ENCODE measurements around the gene PCDHGA8. TPM values are rescaled to one million over a fixed set of nuclear protein-coding genes. Genes with fewer than 3 reads are reported as not detected.
"Not testable (repeated sequence)": the region's sequence is repeated elsewhere in the genome, so short reads cannot be mapped to it uniquely, and the experiment has no call there.

The PCDHGA8 gene
- total RNA-seq, 1 experiment from 2014 or later: 0.05 TPM

DNA sequence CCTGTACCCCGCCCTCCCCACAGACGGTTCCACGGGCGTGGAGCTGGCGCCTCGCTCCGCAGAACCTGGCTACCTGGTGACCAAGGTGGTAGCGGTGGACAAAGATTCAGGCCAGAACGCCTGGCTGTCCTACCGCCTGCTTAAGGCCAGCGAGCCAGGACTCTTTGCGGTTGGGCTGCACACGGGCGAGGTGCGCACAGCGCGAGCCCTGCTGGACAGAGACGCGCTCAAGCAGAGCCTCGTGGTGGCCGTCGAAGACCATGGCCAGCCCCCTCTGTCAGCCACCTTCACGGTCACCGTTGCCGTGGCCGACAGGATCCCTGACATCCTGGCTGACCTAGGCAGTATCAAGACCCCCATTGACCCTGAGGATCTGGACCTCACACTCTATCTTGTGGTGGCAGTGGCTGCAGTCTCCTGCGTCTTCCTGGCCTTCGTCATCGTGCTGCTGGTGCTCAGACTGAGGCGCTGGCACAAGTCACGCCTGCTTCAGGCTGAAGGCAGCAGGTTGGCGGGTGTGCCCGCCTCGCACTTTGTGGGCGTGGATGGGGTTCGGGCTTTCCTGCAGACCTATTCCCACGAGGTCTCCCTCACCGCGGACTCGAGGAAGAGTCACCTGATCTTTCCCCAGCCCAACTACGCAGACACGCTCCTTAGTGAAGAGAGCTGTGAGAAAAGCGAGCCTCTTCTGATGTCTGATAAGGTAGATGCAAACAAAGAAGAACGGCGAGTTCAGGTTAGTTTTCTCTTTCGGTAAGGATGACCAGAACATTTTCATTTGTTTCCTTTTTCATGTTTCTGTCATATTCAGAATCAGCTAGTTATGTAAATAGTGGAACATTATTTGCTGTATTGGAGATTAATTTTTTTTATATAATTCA is 26.2 kb upstream of the PCDHGA8 start:
- no peak for DNase-seq (ENCODE audit: low read depth, low spot score)
- in situ Hi-C loops (cut with HindIII; ENCODE audit: low pct_unique_long_range_greater_than_20kb, low sequenced_read_pairs): no loop called here

DNA sequence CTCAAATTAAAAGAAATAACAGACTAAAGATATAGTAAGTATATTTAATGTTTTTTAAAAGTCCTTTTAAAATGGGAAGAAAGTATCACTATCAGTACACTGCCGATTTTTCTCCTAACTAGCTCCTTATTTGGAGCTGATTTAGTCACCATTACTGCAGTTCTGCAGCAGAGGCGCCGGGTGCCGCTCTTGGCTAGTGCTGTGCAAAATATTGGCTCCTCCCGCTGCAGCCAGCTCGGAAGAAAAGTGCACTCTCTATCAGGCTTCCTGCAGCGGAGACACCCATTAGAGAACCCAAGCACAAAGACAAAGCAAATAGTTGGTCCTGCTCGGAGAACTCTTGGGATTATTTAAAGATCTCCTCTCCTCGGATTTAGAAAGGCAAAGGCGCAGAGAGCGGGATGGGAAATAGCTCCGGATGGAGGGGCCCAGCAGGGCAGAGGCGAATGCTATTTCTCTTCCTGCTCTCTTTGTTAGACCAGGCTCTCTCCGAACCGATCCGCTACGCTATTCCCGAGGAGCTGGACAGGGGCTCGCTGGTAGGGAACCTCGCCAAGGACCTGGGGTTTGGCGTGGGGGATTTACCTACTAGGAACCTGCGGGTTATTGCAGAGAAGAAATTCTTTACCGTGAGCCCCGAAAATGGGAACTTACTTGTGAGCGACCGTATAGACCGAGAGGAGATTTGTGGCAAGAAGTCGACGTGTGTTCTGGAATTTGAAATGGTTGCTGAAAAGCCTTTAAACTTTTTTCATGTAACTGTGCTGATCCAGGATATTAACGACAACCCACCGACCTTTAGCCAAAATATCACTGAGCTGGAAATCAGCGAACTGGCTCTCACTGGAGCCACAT is 22.2 kb upstream of the PCDHGA8 start, which contains the start of gene PCDHGB3:
Gene PCDHGB3 (plus strand): TSS at position 249 of the 855 bp plus-strand sequence. CDS start 153 bp downstream, at position 402.
- peak; percentile 33 for DNase-seq (ENCODE audit: low read depth, low spot score)
- in situ Hi-C loops (cut with HindIII; ENCODE audit: low pct_unique_long_range_greater_than_20kb, low sequenced_read_pairs): no loop called here

DNA sequence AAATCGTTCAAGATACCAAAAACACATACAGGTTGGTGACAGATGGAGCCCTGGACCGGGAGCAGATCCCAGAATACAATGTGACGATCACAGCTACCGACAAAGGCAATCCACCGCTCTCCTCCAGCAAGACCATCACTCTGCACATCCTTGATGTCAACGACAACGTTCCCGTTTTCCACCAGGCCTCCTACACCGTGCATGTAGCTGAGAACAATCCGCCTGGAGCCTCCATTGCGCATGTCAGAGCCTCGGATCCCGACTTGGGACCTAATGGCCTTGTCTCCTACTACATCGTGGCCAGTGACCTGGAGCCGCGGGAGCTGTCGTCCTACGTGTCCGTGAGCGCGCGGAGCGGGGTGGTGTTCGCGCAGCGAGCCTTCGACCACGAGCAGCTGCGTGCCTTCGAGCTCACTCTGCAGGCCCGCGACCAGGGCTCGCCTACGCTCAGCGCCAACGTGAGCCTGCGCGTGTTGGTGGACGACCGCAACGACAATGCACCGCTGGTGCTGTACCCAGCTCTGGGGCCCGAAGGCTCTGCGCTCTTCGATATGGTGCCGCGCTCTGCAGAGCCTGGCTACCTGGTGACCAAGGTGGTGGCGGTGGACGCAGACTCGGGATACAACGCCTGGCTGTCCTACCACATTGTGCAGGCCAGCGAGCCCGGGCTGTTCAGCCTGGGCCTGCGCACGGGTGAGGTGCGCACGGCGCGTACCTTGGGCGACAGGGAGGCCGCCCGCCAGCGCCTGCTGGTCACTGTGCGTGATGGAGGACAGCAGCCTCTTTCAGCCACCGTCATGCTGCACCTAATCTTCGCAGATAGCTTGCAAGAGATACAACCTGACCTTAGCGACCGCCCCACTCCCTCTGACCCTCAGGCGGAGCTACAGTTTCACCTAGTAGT is 20.6 kb upstream of the PCDHGA8 start:
- in situ Hi-C loops (cut with HindIII; ENCODE audit: low pct_unique_long_range_greater_than_20kb, low sequenced_read_pairs): no loop called here
- DNase-seq (ENCODE audit: low read depth, low spot score): no peak

DNA sequence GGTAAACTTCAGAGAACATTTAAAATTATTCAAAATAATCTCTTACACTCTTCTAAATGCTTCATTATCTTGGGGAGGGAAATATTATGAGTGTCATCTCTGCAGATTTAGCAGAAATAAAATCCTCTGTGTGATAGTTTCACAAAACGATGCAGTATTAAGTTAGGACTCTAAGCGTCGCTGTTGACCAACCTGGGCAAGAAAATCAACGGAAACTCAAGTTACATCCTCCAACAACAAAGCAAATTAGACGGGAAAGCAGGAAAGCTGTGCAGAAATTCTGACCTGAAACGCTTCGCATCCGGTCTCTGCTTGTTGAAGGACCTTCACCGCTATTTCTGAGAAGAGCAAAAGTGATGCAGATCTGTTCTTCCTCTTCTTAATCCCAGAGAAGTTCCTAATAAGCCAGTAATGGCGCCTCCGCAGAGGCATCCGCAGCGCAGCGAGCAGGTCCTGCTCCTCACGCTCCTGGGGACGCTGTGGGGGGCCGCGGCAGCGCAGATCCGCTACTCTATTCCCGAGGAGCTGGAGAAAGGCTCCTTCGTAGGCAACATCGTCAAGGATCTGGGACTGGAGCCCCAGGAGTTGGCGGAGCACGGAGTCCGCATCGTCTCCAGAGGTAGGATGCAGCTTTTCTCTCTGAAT is 18.6 kb upstream of the PCDHGA8 start, which contains the start of gene PCDHGA6:
Gene PCDHGA6 (plus strand): TSS at position 219 of the 645 bp plus-strand sequence. CDS start 193 bp downstream, at position 412.
- in situ Hi-C loops (cut with HindIII; ENCODE audit: low pct_unique_long_range_greater_than_20kb, low sequenced_read_pairs): no loop called here
- peak; percentile 59 for DNase-seq (ENCODE audit: low read depth, low spot score)

DNA sequence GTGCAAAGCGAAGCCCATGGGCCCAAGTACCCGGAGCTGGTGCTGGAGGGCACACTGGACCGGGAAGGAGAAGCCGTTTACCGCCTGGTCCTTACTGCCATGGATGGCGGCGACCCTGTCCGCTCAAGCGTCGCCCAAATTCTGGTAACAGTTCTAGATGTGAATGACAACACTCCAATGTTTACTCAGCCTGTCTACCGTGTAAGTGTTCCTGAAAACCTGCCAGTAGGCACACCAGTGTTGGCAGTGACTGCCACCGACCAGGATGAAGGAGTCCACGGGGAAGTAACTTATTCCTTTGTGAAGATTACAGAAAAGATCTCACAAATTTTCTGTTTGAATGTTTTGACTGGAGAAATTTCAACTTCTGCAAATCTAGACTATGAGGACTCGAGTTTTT is 17.8 kb upstream of the PCDHGA8 start:
- in situ Hi-C loops (cut with HindIII; ENCODE audit: low pct_unique_long_range_greater_than_20kb, low sequenced_read_pairs): no loop called here
- DNase-seq (ENCODE audit: low read depth, low spot score): no peak

DNA sequence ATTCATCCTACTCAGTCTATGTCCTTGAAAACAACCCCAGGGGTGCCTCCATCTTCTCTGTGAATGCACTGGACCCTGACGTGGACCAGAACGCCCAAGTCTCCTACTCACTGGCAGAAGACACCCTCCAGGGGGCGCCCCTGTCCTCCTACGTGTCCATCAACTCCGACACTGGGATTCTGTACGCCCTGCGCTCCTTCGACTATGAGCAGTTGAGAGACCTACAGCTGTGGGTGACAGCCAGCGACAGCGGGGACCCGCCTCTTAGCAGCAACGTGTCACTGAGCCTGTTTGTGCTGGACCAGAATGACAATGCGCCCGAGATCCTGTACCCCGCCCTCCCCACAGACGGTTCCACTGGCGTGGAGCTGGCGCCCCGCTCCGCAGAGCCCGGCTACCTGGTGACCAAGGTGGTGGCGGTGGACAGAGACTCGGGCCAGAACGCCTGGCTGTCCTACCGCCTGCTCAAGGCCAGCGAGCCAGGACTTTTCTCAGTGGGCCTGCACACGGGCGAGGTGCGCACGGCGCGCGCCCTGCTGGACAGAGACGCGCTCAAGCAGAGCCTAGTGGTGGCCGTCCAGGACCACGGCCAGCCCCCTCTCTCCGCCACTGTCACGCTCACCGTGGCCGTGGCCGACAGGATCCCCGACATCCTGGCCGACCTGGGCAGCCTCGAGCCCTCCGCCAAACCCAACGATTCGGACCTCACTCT is 16.8 kb upstream of the PCDHGA8 start:
- in situ Hi-C loops (cut with HindIII; ENCODE audit: low pct_unique_long_range_greater_than_20kb, low sequenced_read_pairs): not testable (repeated sequence)

DNA sequence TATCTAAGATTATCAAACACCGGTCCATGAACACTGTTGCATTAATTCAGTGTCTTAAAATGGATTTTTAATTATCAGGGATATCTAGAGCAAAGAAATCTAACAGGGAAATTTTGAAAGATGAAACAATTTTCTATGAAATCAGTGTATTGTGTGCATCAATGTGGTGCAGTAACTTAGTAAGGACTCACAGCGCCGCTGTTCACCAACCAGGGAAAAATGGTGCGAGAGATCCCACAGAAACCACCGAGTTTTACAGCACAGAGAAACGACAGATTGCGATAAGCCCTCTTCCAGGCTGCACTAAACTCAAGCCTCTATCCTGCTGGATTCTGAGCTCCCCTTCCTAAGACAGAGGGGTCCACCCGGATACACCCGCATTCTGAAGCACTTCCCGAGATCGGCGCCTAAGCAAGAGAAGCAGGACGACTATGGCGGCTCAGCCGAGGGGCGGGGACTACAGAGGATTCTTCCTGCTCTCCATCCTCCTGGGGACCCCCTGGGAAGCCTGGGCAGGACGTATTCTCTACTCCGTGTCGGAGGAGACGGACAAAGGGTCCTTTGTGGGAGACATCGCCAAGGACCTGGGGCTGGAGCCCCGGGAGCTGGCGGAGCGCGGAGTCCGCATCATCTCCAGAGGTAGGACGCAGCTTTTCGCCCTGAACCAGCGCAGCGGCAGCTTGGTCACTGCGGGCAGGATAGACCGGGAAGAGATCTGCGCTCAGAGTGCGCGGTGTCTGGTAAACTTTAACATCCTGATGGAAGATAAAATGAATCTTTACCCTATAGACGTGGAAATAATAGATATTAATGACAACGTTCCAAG is 9.8 kb upstream of the PCDHGA8 start, which contains the start of gene PCDHGA7:
Gene PCDHGA7 (plus strand): TSS at position 274 of the 826 bp plus-strand sequence. CDS start 158 bp downstream, at position 432.
- DNase-seq (ENCODE audit: low read depth, low spot score): peak; percentile 58
- in situ Hi-C loops (cut with HindIII; ENCODE audit: low pct_unique_long_range_greater_than_20kb, low sequenced_read_pairs): no loop called here

More for the DNA sequence above, 16.8 kb upstream of the PCDHGA8 start:
- DNase-seq (ENCODE audit: low read depth, low spot score): not testable (repeated sequence)

DNA sequence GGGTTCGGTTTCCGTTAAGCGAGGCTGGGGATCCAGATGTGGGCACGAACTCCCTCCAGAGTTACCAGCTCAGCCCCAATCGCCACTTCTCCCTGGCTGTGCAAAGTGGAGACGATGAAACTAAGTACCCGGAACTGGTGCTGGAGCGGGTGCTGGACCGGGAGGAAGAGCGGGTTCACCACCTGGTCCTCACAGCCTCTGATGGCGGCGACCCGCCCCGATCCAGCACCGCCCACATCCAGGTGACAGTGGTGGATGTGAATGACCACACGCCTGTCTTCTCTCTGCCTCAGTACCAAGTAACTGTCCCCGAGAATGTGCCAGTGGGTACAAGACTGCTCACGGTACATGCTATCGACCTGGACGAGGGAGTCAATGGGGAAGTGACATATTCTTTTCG is 9.1 kb upstream of the PCDHGA8 start:
- DNase-seq (ENCODE audit: low read depth, low spot score): no peak
- in situ Hi-C loops (cut with HindIII; ENCODE audit: low pct_unique_long_range_greater_than_20kb, low sequenced_read_pairs): no loop called here

DNA sequence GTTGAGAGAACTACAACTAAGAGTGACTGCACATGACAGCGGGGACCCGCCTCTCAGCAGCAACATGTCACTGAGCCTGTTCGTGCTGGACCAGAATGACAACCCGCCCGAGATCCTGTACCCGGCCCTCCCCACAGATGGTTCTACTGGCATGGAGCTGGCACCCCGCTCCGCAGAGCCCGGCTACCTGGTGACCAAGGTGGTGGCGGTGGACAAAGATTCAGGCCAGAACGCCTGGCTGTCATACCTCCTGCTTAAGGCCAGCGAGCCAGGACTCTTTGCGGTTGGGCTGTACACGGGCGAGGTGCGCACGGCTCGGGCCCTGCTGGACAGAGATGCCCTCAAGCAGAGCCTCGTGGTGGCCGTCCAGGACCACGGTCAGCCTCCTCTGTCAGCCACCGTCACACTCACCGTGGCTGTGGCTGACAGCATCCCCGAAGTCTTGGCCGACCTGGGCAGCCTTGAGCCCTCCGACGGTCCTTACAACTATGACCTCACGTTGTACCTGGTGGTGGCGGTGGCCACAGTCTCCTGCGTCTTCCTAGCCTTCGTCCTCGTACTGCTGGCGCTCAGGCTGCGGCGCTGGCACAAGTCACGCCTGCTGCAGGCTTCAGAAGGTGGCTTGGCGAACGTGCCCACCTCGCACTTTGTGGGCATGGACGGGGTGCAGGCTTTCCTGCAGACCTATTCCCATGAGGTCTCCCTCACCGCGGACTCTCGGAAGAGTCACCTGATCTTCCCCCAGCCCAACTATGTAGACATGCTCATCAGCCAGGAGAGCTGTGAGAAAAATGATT is 7.8 kb upstream of the PCDHGA8 start:
- in situ Hi-C loops (cut with HindIII; ENCODE audit: low pct_unique_long_range_greater_than_20kb, low sequenced_read_pairs): no loop called here
- no peak for DNase-seq (ENCODE audit: low read depth, low spot score)

DNA sequence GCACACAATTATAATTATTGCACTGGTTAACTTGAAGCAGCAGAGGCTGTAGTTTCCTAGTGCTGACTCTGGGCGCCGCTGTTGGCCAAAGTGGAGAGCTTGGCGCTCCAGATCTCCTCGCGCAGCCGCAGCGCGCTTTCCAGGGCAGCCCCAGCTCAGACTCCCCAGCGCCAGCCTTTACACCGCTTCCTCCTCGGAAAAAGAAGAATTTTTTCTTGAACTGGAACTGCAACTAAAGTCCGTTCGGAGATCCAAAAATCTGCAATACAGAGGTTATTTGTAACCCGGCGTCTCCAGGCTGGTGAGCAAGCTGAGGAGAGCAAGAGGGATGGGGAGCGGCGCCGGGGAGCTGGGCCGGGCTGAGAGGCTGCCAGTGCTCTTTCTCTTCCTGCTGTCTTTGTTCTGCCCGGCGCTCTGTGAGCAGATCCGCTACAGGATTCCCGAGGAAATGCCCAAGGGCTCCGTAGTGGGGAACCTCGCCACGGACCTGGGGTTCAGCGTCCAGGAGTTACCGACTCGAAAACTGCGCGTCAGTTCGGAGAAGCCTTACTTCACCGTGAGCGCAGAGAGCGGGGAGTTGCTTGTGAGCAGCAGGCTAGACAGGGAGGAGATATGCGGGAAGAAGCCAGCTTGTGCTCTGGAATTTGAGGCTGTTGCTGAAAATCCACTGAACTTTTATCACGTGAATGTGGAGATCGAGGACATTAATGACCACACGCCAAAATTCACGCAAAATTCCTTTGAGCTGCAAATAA is 4.7 kb upstream of the PCDHGA8 start, which contains the start of gene PCDHGB4:
Gene PCDHGB4 (plus strand): TSS at position 142 of the 755 bp plus-strand sequence. CDS start 187 bp downstream, at position 329.
- in situ Hi-C loops (cut with HindIII; ENCODE audit: low pct_unique_long_range_greater_than_20kb, low sequenced_read_pairs); DNase-seq (ENCODE audit: low read depth, low spot score): not testable (repeated sequence)

DNA sequence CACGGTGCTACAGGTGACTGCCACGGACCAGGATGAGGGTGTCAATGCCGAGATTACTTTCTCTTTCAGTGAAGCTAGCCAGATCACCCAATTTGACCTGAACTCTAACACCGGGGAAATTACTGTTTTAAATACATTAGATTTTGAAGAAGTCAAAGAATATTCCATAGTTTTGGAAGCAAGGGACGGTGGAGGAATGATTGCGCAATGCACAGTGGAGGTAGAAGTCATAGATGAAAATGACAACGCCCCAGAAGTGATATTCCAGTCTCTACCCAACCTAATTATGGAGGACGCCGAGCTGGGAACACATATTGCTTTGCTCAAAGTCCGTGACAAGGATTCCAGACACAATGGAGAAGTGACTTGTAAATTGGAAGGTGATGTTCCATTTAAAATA is 3.8 kb upstream of the PCDHGA8 start:
- in situ Hi-C loops (cut with HindIII; ENCODE audit: low pct_unique_long_range_greater_than_20kb, low sequenced_read_pairs): no loop called here
- DNase-seq (ENCODE audit: low read depth, low spot score): no peak

DNA sequence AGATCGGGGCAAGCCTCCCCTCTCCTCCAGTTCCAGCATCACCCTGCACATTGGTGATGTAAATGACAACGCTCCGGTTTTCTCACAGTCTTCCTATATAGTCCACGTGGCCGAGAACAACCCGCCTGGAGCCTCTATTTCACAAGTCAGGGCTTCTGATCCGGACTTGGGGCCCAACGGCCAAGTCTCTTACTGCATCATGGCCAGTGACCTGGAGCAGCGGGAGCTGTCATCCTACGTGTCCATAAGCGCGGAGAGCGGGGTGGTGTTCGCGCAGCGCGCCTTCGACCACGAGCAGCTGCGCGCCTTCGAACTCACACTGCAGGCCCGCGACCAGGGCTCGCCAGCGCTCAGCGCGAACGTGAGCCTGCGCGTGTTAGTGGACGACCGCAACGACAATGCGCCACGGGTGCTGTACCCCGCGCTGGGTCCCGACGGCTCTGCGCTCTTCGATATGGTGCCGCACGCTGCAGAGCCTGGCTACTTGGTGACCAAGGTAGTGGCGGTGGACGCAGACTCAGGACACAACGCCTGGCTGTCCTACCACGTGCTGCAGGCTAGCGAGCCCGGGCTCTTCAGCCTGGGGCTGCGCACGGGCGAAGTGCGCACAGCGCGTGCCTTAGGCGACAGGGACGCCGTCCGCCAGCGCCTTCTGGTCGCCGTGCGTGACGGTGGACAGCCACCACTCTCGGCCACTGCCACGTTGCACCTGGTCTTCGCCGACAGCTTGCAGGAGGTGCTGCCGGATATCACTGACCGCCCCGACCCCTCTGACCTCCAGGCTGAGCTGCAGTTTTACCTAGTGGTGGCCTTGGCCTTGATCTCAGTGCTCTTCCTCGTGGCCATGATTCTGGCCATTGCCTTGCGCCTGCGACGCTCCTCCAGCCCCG is 3.0 kb upstream of the PCDHGA8 start:
- DNase-seq (ENCODE audit: low read depth, low spot score): no peak
- in situ Hi-C loops (cut with HindIII; ENCODE audit: low pct_unique_long_range_greater_than_20kb, low sequenced_read_pairs): no loop called here

DNA sequence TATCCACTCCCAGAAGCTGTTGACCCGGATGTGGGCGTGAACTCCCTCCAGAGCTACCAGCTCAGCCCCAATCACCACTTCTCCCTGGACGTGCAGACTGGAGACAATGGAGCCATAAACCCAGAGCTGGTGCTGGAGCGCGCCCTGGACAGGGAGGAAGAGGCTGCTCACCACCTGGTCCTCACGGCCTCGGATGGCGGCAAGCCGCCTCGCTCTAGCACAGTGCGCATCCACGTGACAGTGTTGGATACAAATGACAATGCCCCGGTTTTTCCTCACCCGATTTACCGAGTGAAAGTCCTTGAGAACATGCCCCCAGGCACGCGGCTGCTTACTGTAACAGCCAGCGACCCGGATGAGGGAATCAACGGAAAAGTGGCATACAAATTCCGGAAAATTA is 834 bp downstream of the PCDHGA8 start:
- no peak for DNase-seq (ENCODE audit: low read depth, low spot score)
- in situ Hi-C loops (cut with HindIII; ENCODE audit: low pct_unique_long_range_greater_than_20kb, low sequenced_read_pairs): no loop called here
